ENCODE data around the gene AUNIP.

Gene AUNIP

GRCh38 chr1:25869909-25870606, 10.8 kb upstream of the AUNIP start:
- H3K27ac ChIP-seq = no peak overlapping the region
- no peak for TF ChIP-seq CTCF (IDR thresholded peaks at IDR 0.05; ENCODE audit: low read depth, low read length)
- DNase-seq = no peak

GRCh38 chr1:25867210-25867991, 8.1 kb upstream of the AUNIP start:
- Histone ChIP-seq H3K27ac (no peak overlapping the region), H3K27me3 (ENCODE audit: insufficient read depth, low read depth, severe bottlenecking) (no peaks in the 10 kb centered on the region), H3K36me3 (peaks cover 17% of the 10 kb centered on the region), H3K4me3 (ENCODE audit: low read depth, low read length) (no peak overlapping the region), H3K9me3 (ENCODE audit: severe bottlenecking) (no peaks in the 10 kb centered on the region)
- no peak for TF ChIP-seq CTCF (IDR thresholded peaks at IDR 0.05; ENCODE audit: low read depth, low read length)
- DNase-seq = no peak

More at GRCh38 chr1:25869909-25870606, 10.8 kb upstream of the AUNIP start:
- Histone ChIP-seq H3K4me3 (ENCODE audit: low read depth, low read length) (no peak overlapping the region), H3K27me3 (ENCODE audit: insufficient read depth, low read depth, severe bottlenecking) (no peaks in the 10 kb centered on the region), H3K9me3 (ENCODE audit: severe bottlenecking) (no peaks in the 10 kb centered on the region), H3K36me3 (peaks cover 4% of the 10 kb centered on the region; the same call in 1 of the 2 replicates)

GRCh38 chr1:25866288-25866687, 7.0 kb upstream of the AUNIP start:
- H3K27ac ChIP-seq = no peak overlapping the region
- DNase-seq = no peak
- no peak for TF ChIP-seq CTCF (IDR thresholded peaks at IDR 0.05; ENCODE audit: low read depth, low read length)
- no peaks in the 10 kb centered on the region for H3K27me3 ChIP-seq (ENCODE audit: insufficient read depth, low read depth, severe bottlenecking)
- no peak overlapping the region for H3K4me3 ChIP-seq (ENCODE audit: low read depth, low read length)
- H3K9me3 ChIP-seq (ENCODE audit: severe bottlenecking) = no peaks in the 10 kb centered on the region
- peaks cover 19% of the 10 kb centered on the region for H3K36me3 ChIP-seq

GRCh38 chr1:25864434-25864833, 5.2 kb upstream of the AUNIP start:
- no peak for TF ChIP-seq CTCF (IDR thresholded peaks at IDR 0.05; ENCODE audit: low read depth, low read length)
- no peak overlapping the region for H3K4me3 ChIP-seq (ENCODE audit: low read depth, low read length)
- H3K36me3 ChIP-seq = peaks cover 14% of the 10 kb centered on the region
- H3K27ac ChIP-seq = no peak overlapping the region
- DNase-seq = no peak
- H3K27me3 ChIP-seq (ENCODE audit: insufficient read depth, low read depth, severe bottlenecking) = no peaks in the 10 kb centered on the region
- no peaks in the 10 kb centered on the region for H3K9me3 ChIP-seq (ENCODE audit: severe bottlenecking)

GRCh38 chr1:25863486-25864262, 4.4 kb upstream of the AUNIP start:
- DNase-seq = no peak
- Histone ChIP-seq H3K27me3 (ENCODE audit: insufficient read depth, low read depth, severe bottlenecking) (no peaks in the 10 kb centered on the region), H3K9me3 (ENCODE audit: severe bottlenecking) (no peaks in the 10 kb centered on the region), H3K27ac (no peak overlapping the region), H3K4me3 (ENCODE audit: low read depth, low read length) (no peak overlapping the region), H3K36me3 (peaks cover 14% of the 10 kb centered on the region)
- no peak for TF ChIP-seq CTCF (IDR thresholded peaks at IDR 0.05; ENCODE audit: low read depth, low read length)
